GM12892 (cell line): ENCODE results near the gene BANK1.

Experiments
- POLR2A ChIP-seq: IDR thresholded peaks from 2 replicates; pipeline ENCODE4 v1.6.1; 2011; ENCODE audit warnings: low read depth, low read length, control low read depth
- TAF1 ChIP-seq: IDR thresholded peaks from 2 replicates; pipeline ENCODE4 v1.6.1; 2011; ENCODE audit warnings: low read depth, mild to moderate bottlenecking, control low read depth, low read length, borderline replicate concordance

- TF ChIP-seq POLR2A (no peak; the same call in 1 of the 2 replicates), TAF1 (no peak)
Measured at GRCh38 chr4:101813604-101814003, 23.1 kb downstream of the BANK1 start.
